ENCODE results near the gene BPTF. TPM values are rescaled to one million over a fixed set of nuclear protein-coding genes. Genes with fewer than 3 reads are reported as not detected.
A peak's percentile ranks its signal among the peaks of the same experiment; 100 is the strongest.

The BPTF gene
- polyA plus RNA-seq, 2 of the 4 experiments (the other 2 are of a cell fraction), result 26.3 to 60.7 TPM

DNA sequence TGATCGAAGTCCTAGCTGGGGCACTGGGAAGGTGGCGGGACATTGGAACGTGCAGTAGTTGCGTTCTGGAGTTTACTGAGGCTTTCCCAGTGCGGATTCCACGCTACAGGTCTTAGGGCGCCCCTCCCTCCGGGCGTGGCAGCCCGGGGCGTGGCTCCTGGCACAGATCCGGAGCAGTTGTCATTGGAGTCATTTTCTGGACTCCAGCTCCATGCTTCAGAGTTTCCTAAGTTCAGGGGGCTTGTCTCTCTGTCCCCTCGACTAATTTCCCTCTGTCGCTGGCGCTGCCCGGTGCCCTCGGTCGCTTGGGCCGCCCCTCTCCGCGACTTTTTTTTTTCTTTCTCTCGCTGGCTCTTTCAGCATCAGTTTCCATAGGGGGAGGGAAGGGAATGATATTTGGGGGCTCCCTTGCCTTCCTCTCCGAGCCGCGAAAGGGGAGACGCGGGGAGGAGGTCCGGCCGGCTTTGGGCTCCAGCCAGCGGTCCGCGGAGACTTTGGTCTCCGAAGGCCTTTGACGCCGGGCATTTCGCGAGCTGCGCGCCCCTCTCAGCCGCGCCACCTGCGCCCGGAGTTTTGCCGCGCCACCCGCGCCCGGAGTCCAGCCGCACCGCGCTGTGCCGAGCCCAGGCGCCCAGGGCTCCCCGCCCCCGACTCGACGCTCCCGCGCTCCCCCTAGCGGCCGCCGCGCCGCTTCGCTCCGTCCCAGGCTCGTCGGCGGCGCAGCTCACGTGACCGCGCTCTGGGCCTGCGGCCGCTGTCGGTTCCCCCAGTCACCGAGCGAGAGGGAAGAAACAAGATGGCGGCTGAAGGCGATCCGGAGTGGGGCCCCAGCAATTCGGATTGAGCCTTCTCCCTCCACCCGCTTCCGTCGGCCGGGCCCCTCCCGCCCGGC lies at the start of gene BPTF (continued):
- TF ChIP-seq, protein P1, sequence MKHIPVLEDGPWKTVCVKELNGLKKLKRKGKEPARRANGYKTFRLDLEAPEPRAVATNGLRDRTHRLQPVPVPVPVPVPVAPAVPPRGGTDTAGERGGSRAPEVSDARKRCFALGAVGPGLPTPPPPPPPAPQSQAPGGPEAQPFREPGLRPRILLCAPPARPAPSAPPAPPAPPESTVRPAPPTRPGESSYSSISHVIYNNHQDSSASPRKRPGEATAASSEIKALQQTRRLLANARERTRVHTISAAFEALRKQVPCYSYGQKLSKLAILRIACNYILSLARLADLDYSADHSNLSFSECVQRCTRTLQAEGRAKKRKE (CRISPR knock-in tag; IDR thresholded peaks at IDR 0.05; ENCODE audit: low read depth), result no peak
- TF ChIP-seq HOXB13 (CRISPR knock-in tag; IDR thresholded peaks at IDR 0.05; ENCODE audit: low read depth) (no peak), MAFK (IDR thresholded peaks at IDR 0.05; ENCODE audit: partially characterized antibody) (no peak), SREBF2 (IDR thresholded peaks at IDR 0.05) (no peak), BHLHE40 (IDR thresholded peaks at IDR 0.05; ENCODE audit: low read depth, low read length) (peak; percentile 91), EP300 (IDR thresholded peaks at IDR 0.05) (no peak), CHD4 (IDR thresholded peaks at IDR 0.05; ENCODE audit: borderline replicate concordance) (no peak), ZC3H11A (IDR thresholded peaks at IDR 0.05) (no peak), NFE2L2 (conservative IDR thresholded peaks at IDR 0.05; ENCODE audit: low read length) (no peak), ZNF302 (CRISPR knock-in tag; IDR thresholded peaks at IDR 0.05) (no peak), KDM1A (IDR thresholded peaks at IDR 0.05; ENCODE audit: low read depth) (no peak), TP53 (CRISPR knock-in tag; IDR thresholded peaks at IDR 0.05) (no peak), RFX5 (IDR thresholded peaks at IDR 0.05) (no peak), RARB (CRISPR knock-in tag; IDR thresholded peaks at IDR 0.05) (no peak), POLR2A (IDR thresholded peaks at IDR 0.05; ENCODE audit: low read length) (peak; percentile 72), CHD2 (IDR thresholded peaks at IDR 0.05; ENCODE audit: low read length, partially characterized antibody) (peak; percentile 41), FOSL2 (IDR thresholded peaks at IDR 0.05) (no peak), FOSL2 (CRISPR knock-in tag; IDR thresholded peaks at IDR 0.05) (no peak; the same call in 1 of the 2 replicates), PHF8 (IDR thresholded peaks at IDR 0.05; ENCODE audit: borderline replicate concordance, low read depth) (peak; percentile 57; the same call in 1 of the 2 replicates), HDAC2 (IDR thresholded peaks at IDR 0.05) (no peak), RAD21 (conservative IDR thresholded peaks at IDR 0.05 in 1 of 2, IDR thresholded peaks at IDR 0.05 in 1 of 2) (peak; percentile 47 to 64; a peak in 4 of 5 replicates), RNF2 (IDR thresholded peaks at IDR 0.05; ENCODE audit: borderline replicate concordance, low read depth) (no peak; the same call in 1 of the 2 replicates), KDM5A (IDR thresholded peaks at IDR 0.05) (no peak), POLR2AphosphoS2 (conservative IDR thresholded peaks at IDR 0.05; ENCODE audit: low read length) (no peak), TFCP2L1 (CRISPR knock-in tag; IDR thresholded peaks at IDR 0.05) (no peak), MAZ (IDR thresholded peaks at IDR 0.05; ENCODE audit: borderline replicate concordance, low read depth, low read length) (peak; percentile 89)
- TF ChIP-seq, protein P2, sequence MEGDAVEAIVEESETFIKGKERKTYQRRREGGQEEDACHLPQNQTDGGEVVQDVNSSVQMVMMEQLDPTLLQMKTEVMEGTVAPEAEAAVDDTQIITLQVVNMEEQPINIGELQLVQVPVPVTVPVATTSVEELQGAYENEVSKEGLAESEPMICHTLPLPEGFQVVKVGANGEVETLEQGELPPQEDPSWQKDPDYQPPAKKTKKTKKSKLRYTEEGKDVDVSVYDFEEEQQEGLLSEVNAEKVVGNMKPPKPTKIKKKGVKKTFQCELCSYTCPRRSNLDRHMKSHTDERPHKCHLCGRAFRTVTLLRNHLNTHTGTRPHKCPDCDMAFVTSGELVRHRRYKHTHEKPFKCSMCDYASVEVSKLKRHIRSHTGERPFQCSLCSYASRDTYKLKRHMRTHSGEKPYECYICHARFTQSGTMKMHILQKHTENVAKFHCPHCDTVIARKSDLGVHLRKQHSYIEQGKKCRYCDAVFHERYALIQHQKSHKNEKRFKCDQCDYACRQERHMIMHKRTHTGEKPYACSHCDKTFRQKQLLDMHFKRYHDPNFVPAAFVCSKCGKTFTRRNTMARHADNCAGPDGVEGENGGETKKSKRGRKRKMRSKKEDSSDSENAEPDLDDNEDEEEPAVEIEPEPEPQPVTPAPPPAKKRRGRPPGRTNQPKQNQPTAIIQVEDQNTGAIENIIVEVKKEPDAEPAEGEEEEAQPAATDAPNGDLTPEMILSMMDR (IDR thresholded peaks at IDR 0.05), result peak; percentile 92
- TF ChIP-seq, protein P3, sequence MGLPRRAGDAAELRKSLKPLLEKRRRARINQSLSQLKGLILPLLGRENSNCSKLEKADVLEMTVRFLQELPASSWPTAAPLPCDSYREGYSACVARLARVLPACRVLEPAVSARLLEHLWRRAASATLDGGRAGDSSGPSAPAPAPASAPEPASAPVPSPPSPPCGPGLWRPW (IDR thresholded peaks at IDR 0.05), result no peak
- TF ChIP-seq, protein P4, sequence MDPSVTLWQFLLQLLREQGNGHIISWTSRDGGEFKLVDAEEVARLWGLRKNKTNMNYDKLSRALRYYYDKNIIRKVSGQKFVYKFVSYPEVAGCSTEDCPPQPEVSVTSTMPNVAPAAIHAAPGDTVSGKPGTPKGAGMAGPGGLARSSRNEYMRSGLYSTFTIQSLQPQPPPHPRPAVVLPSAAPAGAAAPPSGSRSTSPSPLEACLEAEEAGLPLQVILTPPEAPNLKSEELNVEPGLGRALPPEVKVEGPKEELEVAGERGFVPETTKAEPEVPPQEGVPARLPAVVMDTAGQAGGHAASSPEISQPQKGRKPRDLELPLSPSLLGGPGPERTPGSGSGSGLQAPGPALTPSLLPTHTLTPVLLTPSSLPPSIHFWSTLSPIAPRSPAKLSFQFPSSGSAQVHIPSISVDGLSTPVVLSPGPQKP (IDR thresholded peaks at IDR 0.05; ENCODE audit: low read depth, low read length), result no peak
- TF ChIP-seq, protein P5, sequence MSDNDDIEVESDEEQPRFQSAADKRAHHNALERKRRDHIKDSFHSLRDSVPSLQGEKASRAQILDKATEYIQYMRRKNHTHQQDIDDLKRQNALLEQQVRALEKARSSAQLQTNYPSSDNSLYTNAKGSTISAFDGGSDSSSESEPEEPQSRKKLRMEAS (IDR thresholded peaks at IDR 0.05), result peak; percentile 73
- TF ChIP-seq, protein P6, sequence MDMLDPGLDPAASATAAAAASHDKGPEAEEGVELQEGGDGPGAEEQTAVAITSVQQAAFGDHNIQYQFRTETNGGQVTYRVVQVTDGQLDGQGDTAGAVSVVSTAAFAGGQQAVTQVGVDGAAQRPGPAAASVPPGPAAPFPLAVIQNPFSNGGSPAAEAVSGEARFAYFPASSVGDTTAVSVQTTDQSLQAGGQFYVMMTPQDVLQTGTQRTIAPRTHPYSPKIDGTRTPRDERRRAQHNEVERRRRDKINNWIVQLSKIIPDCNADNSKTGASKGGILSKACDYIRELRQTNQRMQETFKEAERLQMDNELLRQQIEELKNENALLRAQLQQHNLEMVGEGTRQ (IDR thresholded peaks at IDR 0.05), result peak; percentile 89
- TF ChIP-seq, protein P7, sequence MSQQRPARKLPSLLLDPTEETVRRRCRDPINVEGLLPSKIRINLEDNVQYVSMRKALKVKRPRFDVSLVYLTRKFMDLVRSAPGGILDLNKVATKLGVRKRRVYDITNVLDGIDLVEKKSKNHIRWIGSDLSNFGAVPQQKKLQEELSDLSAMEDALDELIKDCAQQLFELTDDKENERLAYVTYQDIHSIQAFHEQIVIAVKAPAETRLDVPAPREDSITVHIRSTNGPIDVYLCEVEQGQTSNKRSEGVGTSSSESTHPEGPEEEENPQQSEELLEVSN (IDR thresholded peaks at IDR 0.05; ENCODE audit: borderline replicate concordance, low read depth), result peak; percentile 32; the same call in 1 of the 2 replicates

Measured in A549 (cell line).